PC-3 (cell line): ENCODE measurements around the gene LIN28A. TPM values are rescaled to one million over a fixed set of nuclear protein-coding genes. Genes with fewer than 3 reads are reported as not detected.
"Not testable (repeated sequence)": the region's sequence is repeated elsewhere in the genome, so short reads cannot be mapped to it uniquely, and the experiment has no call there.

Source experiments
- ATAC-seq: fragments of 200-7000 bp; cut with Tn5 transposase; 2 replicates; pipeline ENCODE4 v1.9.1; 2020; ENCODE audit warnings: mild to moderate bottlenecking, moderate library complexity
- BruUV-seq: library from RNA; stranded (reverse); fragments of 400-500 nt; replicated peaks from 2 replicates; lab custom pipeline; 2021; lab: Mats Ljungman, UMichigan
- CTCF ChIA-PET: fragments of 300-600 bp; sonication (Branson Sonifier 250); formaldehyde crosslinking; loops from one replicate; lab custom pipeline; 2022; ENCODE audit warnings: antibody characterized with exemption; lab: Charles Lee
- POLR2A ChIA-PET: fragments of 300-600 bp; sonication (Branson Sonifier 250); formaldehyde crosslinking; loops from one replicate; lab custom pipeline; 2022; ENCODE audit warnings: antibody characterized with exemption; ENCODE audit not compliant: unreplicated experiment; lab: Charles Lee
- DNase-seq: peaks from one replicate; pipeline ENCODE4 v3.0.0-alpha.2; 2015
- H2AFZ ChIP-seq: fragments of 300-600 bp; sonication (generic); 2 replicates; pipeline ENCODE4 v1.6.0; 2016; ENCODE audit warnings: antibody characterized with exemption, low read length
- H3F3A ChIP-seq: fragments of 300-600 bp; sonication (generic); one replicate; pipeline ENCODE4 v1.6.0; 2017; ENCODE audit warnings: antibody characterized with exemption, low read length, control low read depth, mild to moderate bottlenecking; ENCODE audit not compliant: unreplicated experiment
- H3K27ac ChIP-seq: fragments of 300-600 bp; sonication (generic); 2 replicates; pipeline ENCODE4 v1.5.1; 2016; ENCODE audit warnings: mild to moderate bottlenecking, low read length
- H3K27me3 ChIP-seq: fragments of 300-600 bp; sonication (generic); 2 replicates; pipeline ENCODE4 v1.6.1; 2016; ENCODE audit warnings: low read length, mixed read lengths
- H3K36me3 ChIP-seq: fragments of 300-600 bp; sonication (generic); 2 replicates; pipeline ENCODE4 v1.6.1; 2016; ENCODE audit warnings: low read depth, mixed run types, low read length, mixed read lengths
- H3K4me1 ChIP-seq: fragments of 300-600 bp; sonication (generic); 2 replicates; pipeline ENCODE4 v1.5.1; 2016; ENCODE audit warnings: low read length; ENCODE audit not compliant: insufficient read depth
- H3K4me2 ChIP-seq: fragments of 300-600 bp; sonication (generic); 2 replicates; pipeline ENCODE4 v1.6.0; 2016; ENCODE audit warnings: low read length
- H3K4me3 ChIP-seq: fragments of 300-600 bp; sonication (generic); 2 replicates; pipeline ENCODE4 v1.5.1; 2016; ENCODE audit warnings: mild to moderate bottlenecking, low read length, mixed read lengths
- H3K79me2 ChIP-seq: fragments of 300-600 bp; sonication (generic); 2 replicates; pipeline ENCODE4 v1.6.1; 2017; ENCODE audit warnings: low read length, mixed read lengths
- H3K9ac ChIP-seq: fragments of 300-600 bp; sonication (generic); 2 replicates; pipeline ENCODE4 v1.6.0; 2016; ENCODE audit warnings: mild to moderate bottlenecking, low read length
- H3K9me2 ChIP-seq: fragments of 300-600 bp; sonication (generic); replicated peaks from 2 replicates; pipeline ENCODE4 v1.6.1; 2016; ENCODE audit warnings: mixed run types, low read length, mixed read lengths
- H3K9me3 ChIP-seq: fragments of 300-600 bp; sonication (generic); 2 replicates; pipeline ENCODE4 v1.6.1; 2016; ENCODE audit warnings: low read length, mixed read lengths
- H4K20me1 ChIP-seq: fragments of 300-600 bp; sonication (generic); 2 replicates; pipeline ENCODE4 v1.6.1; 2016; ENCODE audit warnings: low read length, mixed read lengths
- EZH2 ChIP-seq: fragments of 300-600 bp; sonication (generic); IDR thresholded peaks from one replicate; pipeline ENCODE4 v1.6.1; 2017; ENCODE audit warnings: antibody characterized with exemption, mild to moderate bottlenecking, low read length; ENCODE audit not compliant: unreplicated experiment
- EZH2phosphoT487 ChIP-seq: fragments of 300-600 bp; sonication (generic); IDR thresholded peaks from 2 replicates; pipeline ENCODE4 v1.6.1; 2018; ENCODE audit warnings: mild to moderate bottlenecking, antibody characterized with exemption, low read length, borderline replicate concordance
- intact Hi-C: fragments of 100-400 bp; cut with micrococcal nuclease; formaldehyde crosslinking; loops from 2 replicates; pipeline ENCODE4 v1.9.0; 2023
- total RNA-seq: library from RNA; depleted of rRNA; stranded (reverse); fragments of >200 nt; gene quantifications from 2 replicates; pipeline ENCODE4 v1.2.3, GENCODE V29; 2014
- TF ChIP-seq, protein P1 (sequence below): fragments of 300-600 bp; sonication (generic); conservative IDR thresholded peaks from 2 replicates; pipeline ENCODE4 v1.5.1; 2017; ENCODE audit warnings: antibody characterized with exemption, low read depth, mild to moderate bottlenecking, low read length

Gene LIN28A
- total RNA-seq, 1 experiment from 2014 or later, result not detected

DNA sequence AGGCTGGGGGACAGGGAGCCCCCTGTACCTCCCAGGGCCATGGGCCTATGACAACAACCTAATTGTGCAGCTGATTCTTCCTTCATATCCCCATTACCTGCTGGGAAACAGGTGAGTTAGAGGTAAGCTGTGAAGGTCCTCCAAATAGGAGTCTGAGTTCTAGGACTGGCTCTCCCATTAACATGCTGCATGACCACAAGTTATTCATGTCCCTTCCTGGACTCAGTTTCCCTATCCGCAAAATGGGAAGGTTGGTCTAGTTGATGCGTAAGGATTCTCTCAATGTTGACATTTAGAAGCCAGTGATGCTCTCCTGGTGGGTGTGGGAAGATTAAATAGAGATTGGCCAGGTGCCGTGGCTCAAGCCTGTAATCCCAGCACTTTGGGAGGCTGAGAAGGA is 42.1 kb upstream of the LIN28A start:
- H3K9ac ChIP-seq, result no peak overlapping the region
- intact Hi-C loops, result no loop called here
- no peaks in the 10 kb centered on the region for H3K36me3 ChIP-seq
- DNase-seq (no peak), ATAC-seq (no peak)
- H3F3A ChIP-seq, result no peaks in the 10 kb centered on the region
- no peaks in the 10 kb centered on the region for H4K20me1 ChIP-seq
- no peaks in the 10 kb centered on the region for H3K9me3 ChIP-seq
- ChIA-PET POLR2A (no interaction called here), CTCF (no interaction called here)
- no TSS peak for BruUV-seq
- no peak overlapping the region for H2AFZ ChIP-seq
- no peak overlapping the region for H3K4me3 ChIP-seq
- H3K27me3 ChIP-seq, result no peaks in the 10 kb centered on the region
- H3K9me2 ChIP-seq, result no peaks in the 10 kb centered on the region
- H3K79me2 ChIP-seq, result no peaks in the 10 kb centered on the region
- no peak overlapping the region for H3K4me2 ChIP-seq
- H3K4me1 ChIP-seq, result 0 out of 2 replicates have a peak, but pooled peaks cover 2% of the 10 kb centered on the region
- TF ChIP-seq EZH2 (no peak), EZH2phosphoT487 (no peak)
- TF ChIP-seq, protein P1, sequence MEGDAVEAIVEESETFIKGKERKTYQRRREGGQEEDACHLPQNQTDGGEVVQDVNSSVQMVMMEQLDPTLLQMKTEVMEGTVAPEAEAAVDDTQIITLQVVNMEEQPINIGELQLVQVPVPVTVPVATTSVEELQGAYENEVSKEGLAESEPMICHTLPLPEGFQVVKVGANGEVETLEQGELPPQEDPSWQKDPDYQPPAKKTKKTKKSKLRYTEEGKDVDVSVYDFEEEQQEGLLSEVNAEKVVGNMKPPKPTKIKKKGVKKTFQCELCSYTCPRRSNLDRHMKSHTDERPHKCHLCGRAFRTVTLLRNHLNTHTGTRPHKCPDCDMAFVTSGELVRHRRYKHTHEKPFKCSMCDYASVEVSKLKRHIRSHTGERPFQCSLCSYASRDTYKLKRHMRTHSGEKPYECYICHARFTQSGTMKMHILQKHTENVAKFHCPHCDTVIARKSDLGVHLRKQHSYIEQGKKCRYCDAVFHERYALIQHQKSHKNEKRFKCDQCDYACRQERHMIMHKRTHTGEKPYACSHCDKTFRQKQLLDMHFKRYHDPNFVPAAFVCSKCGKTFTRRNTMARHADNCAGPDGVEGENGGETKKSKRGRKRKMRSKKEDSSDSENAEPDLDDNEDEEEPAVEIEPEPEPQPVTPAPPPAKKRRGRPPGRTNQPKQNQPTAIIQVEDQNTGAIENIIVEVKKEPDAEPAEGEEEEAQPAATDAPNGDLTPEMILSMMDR, result no peak
- no peak overlapping the region for H3K27ac ChIP-seq

DNA sequence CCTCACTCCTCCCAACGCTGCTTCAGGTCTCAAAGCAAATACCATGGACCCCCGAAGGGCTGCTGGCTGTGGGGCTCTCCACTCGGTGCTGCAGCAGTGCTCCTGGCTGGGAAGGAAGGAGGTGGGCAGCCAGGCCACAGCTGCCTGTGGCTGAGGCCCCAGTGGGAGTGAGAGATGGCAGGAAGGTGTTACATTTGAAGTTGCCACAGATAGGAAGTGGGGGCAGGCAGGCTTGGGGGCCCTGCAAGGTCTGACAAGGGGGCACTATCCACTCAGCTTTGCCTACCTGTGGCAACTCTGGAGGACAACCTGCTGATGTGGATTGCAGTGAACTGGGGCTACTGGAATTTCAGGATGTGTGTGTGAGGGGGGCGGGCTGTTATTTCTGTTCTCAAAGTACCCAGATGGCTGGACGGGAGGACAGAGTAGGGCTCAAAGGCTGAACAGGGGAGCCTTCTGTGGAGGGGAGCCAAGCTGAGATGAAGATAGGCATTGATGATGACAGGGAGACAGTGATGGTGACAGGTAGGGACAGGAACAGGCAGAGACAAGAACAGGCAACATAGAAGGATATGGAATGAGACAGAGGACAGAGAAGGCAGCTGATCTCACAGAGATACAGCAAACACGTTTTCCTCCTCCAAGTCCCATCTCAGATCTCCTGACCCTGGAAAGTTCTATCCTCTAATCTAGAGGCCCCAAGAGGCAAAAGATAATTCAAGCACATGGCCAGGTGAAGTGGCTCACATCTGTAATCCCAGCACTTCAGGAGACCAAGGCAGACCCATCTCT is 39.8 kb upstream of the LIN28A start:
- ATAC-seq, result no peak
- Histone ChIP-seq H3K9me2 (no peaks in the 10 kb centered on the region), H3K4me2 (no peak overlapping the region), H3K9me3 (no peaks in the 10 kb centered on the region), H3K79me2 (no peaks in the 10 kb centered on the region), H3K36me3 (no peaks in the 10 kb centered on the region), H3K9ac (no peak overlapping the region), H3F3A (no peaks in the 10 kb centered on the region), H3K27me3 (no peaks in the 10 kb centered on the region), H4K20me1 (no peaks in the 10 kb centered on the region), H3K4me3 (no peak overlapping the region), H3K4me1 (0 out of 2 replicates have a peak, but pooled peaks cover 2% of the 10 kb centered on the region), H2AFZ (no peak overlapping the region), H3K27ac (no peak overlapping the region)
- no TSS peak for BruUV-seq
- intact Hi-C loops, result no loop called here
- no peak for TF ChIP-seq EZH2phosphoT487
- TF ChIP-seq, protein P1, result no peak
- TF ChIP-seq EZH2, result no peak
- ChIA-PET POLR2A (no interaction called here), CTCF (no interaction called here)
- DNase-seq, result no peak

DNA sequence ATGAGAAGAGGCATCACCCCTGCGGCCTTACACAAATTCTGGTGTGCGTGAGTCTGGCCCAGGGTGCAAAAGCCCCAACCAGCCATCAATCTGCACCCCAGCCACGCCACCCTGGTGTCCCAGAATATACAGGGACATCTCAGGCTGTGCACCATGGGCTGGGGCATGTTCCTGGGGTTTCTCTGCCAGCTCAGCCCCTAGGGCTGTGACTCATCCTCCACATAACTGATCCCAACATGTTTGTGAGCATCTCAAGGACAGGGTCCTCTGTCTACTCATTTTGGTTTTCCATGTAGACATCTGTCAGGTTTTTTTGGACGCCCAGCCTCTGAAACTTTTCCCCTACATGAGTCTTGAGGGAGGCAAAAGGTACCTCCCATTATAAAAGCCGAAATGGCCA is 38.6 kb upstream of the LIN28A start:
- H3K9ac ChIP-seq, result no peak overlapping the region
- peak; percentile 55 for DNase-seq
- peak; percentile 66 for ATAC-seq
- no peaks in the 10 kb centered on the region for H3K9me3 ChIP-seq
- H3K36me3 ChIP-seq, result no peaks in the 10 kb centered on the region
- no peaks in the 10 kb centered on the region for H3K79me2 ChIP-seq
- H3K27ac ChIP-seq, result no peak overlapping the region
- ChIA-PET POLR2A (no interaction called here), CTCF (no interaction called here)
- no peak overlapping the region for H3K4me3 ChIP-seq
- intact Hi-C loops, result no loop called here
- no peaks in the 10 kb centered on the region for H3K9me2 ChIP-seq
- 0 out of 2 replicates have a peak, but pooled peaks cover 2% of the 10 kb centered on the region for H3K4me1 ChIP-seq
- H4K20me1 ChIP-seq, result no peaks in the 10 kb centered on the region
- no peak overlapping the region for H2AFZ ChIP-seq
- no TSS peak for BruUV-seq
- TF ChIP-seq EZH2, result no peak
- no peak for TF ChIP-seq EZH2phosphoT487
- TF ChIP-seq, protein P1, result no peak
- no peak overlapping the region for H3K4me2 ChIP-seq
- no peaks in the 10 kb centered on the region for H3F3A ChIP-seq
- H3K27me3 ChIP-seq, result no peaks in the 10 kb centered on the region

DNA sequence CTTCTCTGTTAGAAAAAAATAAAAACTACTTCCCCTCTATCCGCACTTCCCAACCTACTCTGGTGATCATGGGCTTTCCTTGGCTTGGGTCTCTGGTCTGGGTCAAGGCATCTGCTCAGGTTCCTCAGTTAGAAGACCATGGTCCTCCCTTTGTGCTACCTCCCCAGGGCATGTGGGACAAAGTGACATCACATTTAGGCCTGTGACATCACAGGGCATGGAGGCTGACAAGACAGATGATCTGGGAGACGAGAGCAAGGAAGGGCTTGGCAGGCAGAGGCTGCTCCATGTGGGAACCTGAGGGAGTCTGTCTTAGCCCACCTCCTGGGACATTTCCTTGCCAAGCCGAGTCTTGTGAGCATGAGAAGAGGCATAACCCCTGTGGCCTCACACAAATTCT is 38.0 kb upstream of the LIN28A start, which contains the start of gene ZNF683:
TSS of gene ZNF683 (minus strand) at position 140 of the 400 bp plus-strand sequence. CDS start 4,179 bp downstream, outside the sequence.
- H2AFZ ChIP-seq, H3K27ac ChIP-seq, H4K20me1 ChIP-seq, ATAC-seq, H3K9me2 ChIP-seq, H3K79me2 ChIP-seq, H3K4me2 ChIP-seq, DNase-seq, H3K9ac ChIP-seq, intact Hi-C loops, H3K36me3 ChIP-seq, POLR2A ChIA-PET, H3K4me3 ChIP-seq, H3K9me3 ChIP-seq, H3K27me3 ChIP-seq, H3K4me1 ChIP-seq, H3F3A ChIP-seq, BruUV-seq, CTCF ChIA-PET: not testable (repeated sequence)
